Uterus (tissue), 4 donors: Measurements from ENCODE around the gene UBAC1. TPM values are rescaled to one million over a fixed set of nuclear protein-coding genes. Genes with fewer than 3 reads are reported as not detected.

Experiments
- DNase-seq, 2 donors: peaks; one replicate each; pipeline ENCODE4 v3.0.0-alpha.2; 2019 to 2020
- H3K27ac ChIP-seq, 2 donors: fragments of 200-600 bp; sonication (generic); 1 replicate in 1 of 2; 2 replicates in 1 of 2; pipeline ENCODE4 v1.5.1; 2016 to 2018
- H3K27me3 ChIP-seq, 2 donors: fragments of 200-600 bp; sonication (generic); one replicate each; pipeline ENCODE4 v1.5.1; 2018 to 2019; ENCODE audit warnings: control low read depth in 1 of 2
- H3K36me3 ChIP-seq, 2 donors: fragments of 200-600 bp; sonication (generic); one replicate each; pipeline ENCODE4 v1.5.1; 2019; ENCODE audit warnings: control low read depth in 1 of 2
- H3K4me1 ChIP-seq, 2 donors: fragments of 200-600 bp; sonication (generic); one replicate each; pipeline ENCODE4 v1.5.1; 2018 to 2019; ENCODE audit warnings: control low read depth in 1 of 2
- H3K4me3 ChIP-seq, 2 donors: fragments of 200-600 bp; sonication (generic); 1 replicate in 1 of 2; 2 replicates in 1 of 2; pipeline ENCODE4 v1.5.1; 2018 to 2019; ENCODE audit warnings: mild to moderate bottlenecking in 1 of 2
- H3K9me3 ChIP-seq, 2 donors: fragments of 200-600 bp; sonication (generic); one replicate each; pipeline ENCODE4 v1.5.1; 2019; ENCODE audit warnings: control low read depth in 1 of 2
- CTCF ChIP-seq, 4 experiments: fragments of 200-600 bp in 2 of 4; fragments of 450-650 bp in 2 of 4; sonication (generic) in 2 of 4; IDR thresholded peaks; one replicate each; pipeline ENCODE4 v1.5.1; 2016 to 2019; ENCODE audit warnings: antibody characterized with exemption in 4 of 4, mild to moderate bottlenecking in 2 of 4, moderate library complexity in 1 of 4
- POLR2A ChIP-seq, 2 donors: fragments of 450-650 bp; IDR thresholded peaks; one replicate each; pipeline ENCODE4 v1.6.1; 2016; ENCODE audit warnings: antibody characterized with exemption in 2 of 2, mild to moderate bottlenecking in 1 of 2, moderate library complexity in 1 of 2
- intact Hi-C: fragments of 100-400 bp; cut with DNase I; formaldehyde crosslinking; loops from one replicate; pipeline ENCODE4 v1.15.1; 2023; ENCODE audit warnings: low total_unique reads
- total RNA-seq, 4 donors: library from RNA; depleted of rRNA in 3 of 4; stranded (reverse); fragments of >200 nt in 3 of 4; gene quantifications; one replicate each; pipeline versions ENCODE4 v1.1.0 to v1.2.4, GENCODE V29; 2014 to 2023
- donor health status: DM: yes; HTN: yes; CAD: no.

UBAC1 gene
- total RNA-seq, 4 donors from 2014 or later = 25.1 to 46.1 (median 35.8) TPM

GRCh38 chr9:135963938-135964337 is 2.8 kb upstream of the UBAC1 start:
- TF ChIP-seq CTCF (IDR thresholded peaks at IDR 0.05) (no peak), POLR2A (IDR thresholded peaks at IDR 0.05) (no peak)
- H3K4me1 ChIP-seq = peaks cover 0 to 3% of the 10 kb centered on the region in 2 donors
- H3K36me3 ChIP-seq = no peaks in the 10 kb centered on the region
- DNase-seq = no peak
- H3K27ac ChIP-seq = no peak overlapping the region
- H3K4me3 ChIP-seq = no peak overlapping the region
- intact Hi-C loops = no loop called here
- no peaks in the 10 kb centered on the region for H3K27me3 ChIP-seq
- H3K9me3 ChIP-seq = no peaks in the 10 kb centered on the region

DNA sequence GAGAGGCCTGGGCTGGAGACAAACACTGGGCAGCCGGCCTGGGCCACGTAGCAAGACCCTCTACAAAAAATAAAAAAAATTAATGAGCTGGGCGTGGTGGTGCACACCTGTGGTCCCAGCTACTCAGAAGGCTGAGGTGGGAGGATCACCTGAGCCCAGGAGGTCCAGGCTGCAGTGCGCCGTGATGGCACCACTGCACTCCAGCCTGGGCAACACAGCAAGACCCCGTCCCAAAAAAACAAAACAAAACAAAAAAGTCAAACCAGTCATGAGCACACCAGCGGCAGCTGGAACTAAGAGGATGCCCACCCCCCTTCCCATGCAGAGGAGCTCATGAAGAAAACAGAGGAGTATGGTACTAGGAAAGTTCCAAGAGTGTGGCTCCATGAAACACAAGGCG is 2.2 kb upstream of the UBAC1 start:
- no peaks in the 10 kb centered on the region for H3K27me3 ChIP-seq
- no peak overlapping the region for H3K4me3 ChIP-seq
- no peaks in the 10 kb centered on the region for H3K36me3 ChIP-seq
- intact Hi-C loops = no loop called here
- H3K4me1 ChIP-seq = peaks cover 0 to 3% of the 10 kb centered on the region in 2 donors
- TF ChIP-seq POLR2A (IDR thresholded peaks at IDR 0.05) (no peak), CTCF (IDR thresholded peaks at IDR 0.05) (no peak)
- no peak for DNase-seq
- H3K9me3 ChIP-seq = no peaks in the 10 kb centered on the region
- no peak overlapping the region for H3K27ac ChIP-seq

DNA sequence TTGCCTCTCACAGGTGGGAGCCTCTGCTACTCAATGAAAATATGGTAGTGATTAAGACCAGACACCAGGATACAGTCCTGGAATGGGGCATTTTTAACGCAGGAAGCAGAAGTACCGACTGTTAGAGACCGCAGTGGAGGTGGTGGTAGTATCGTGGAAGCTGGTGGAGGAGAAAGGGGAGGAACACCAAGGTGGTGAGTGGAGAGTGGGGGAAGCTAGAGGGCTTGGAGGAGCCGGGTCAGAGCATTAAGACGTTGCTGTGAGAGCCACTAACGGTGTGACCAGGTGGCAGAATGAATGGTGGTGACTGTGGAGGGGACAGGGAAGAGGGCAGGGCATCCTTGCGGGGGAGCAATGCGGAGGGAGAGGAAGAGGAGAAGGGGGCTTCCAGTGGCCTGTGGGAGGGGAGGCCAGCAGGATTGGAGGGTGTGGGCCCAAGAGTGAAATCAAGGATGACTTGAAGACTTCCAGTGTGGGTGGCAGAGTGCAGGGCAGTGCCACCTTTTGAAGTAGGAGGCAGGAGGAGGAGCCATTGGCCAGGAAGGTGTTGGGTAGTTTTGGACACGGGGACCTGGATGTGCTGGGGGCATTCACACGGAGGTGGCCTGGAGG is 1.6 kb upstream of the UBAC1 start:
- no peaks in the 10 kb centered on the region for H3K36me3 ChIP-seq
- no peak for DNase-seq
- H3K27me3 ChIP-seq = no peaks in the 10 kb centered on the region
- TF ChIP-seq POLR2A (IDR thresholded peaks at IDR 0.05) (no peak), CTCF (IDR thresholded peaks at IDR 0.05) (no peak)
- peaks cover 0 to 3% of the 10 kb centered on the region in 2 donors for H3K4me1 ChIP-seq
- no peaks in the 10 kb centered on the region for H3K9me3 ChIP-seq
- H3K27ac ChIP-seq = no peak overlapping the region
- no peak overlapping the region for H3K4me3 ChIP-seq
- intact Hi-C loops = no loop called here

GRCh38 chr9:135961811-135962695 is 880 bp upstream of the UBAC1 start:
- H3K27ac ChIP-seq = no peak overlapping the region
- intact Hi-C loops = no loop called here
- H3K9me3 ChIP-seq = no peaks in the 10 kb centered on the region
- H3K4me3 ChIP-seq = no peak overlapping the region
- DNase-seq = no peak
- no peak for TF ChIP-seq CTCF (IDR thresholded peaks at IDR 0.05)
- no peak for TF ChIP-seq POLR2A (IDR thresholded peaks at IDR 0.05)
- peaks cover 0 to 3% of the 10 kb centered on the region in 2 donors for H3K4me1 ChIP-seq
- no peaks in the 10 kb centered on the region for H3K36me3 ChIP-seq
- H3K27me3 ChIP-seq = no peaks in the 10 kb centered on the region
